Measurements from ENCODE around the gene LIX1.

DNA sequence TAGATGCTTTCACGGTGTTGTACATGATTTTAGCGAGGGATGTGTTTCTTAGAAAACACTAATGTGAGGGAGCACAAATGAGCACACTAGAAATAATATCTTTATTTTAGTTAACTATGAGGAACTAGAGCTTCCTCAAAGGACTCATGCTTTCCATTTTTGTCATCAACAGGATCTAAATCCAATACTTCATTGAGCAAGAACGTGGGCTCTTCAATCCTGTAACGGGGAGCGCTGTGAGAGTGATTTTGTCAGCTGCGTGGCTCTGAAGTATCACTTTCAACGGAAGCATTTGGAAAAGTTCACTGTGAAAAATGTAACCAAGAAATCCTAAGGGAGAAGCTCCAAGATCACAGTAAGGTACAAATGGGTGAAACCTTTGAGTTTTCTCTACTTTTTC lies 93.2 kb downstream of the LIX1 start:
- no peak for TF ChIP-seq FOSL2 (IDR thresholded peaks at IDR 0.05)
- no peak for TF ChIP-seq FOSL2 (CRISPR knock-in tag; IDR thresholded peaks at IDR 0.05)
- TF ChIP-seq CEBPB (IDR thresholded peaks at IDR 0.05), result no peak
- no peak for TF ChIP-seq RCOR1 (IDR thresholded peaks at IDR 0.05; ENCODE audit: low read depth, low read length)
- TF ChIP-seq, protein P1, sequence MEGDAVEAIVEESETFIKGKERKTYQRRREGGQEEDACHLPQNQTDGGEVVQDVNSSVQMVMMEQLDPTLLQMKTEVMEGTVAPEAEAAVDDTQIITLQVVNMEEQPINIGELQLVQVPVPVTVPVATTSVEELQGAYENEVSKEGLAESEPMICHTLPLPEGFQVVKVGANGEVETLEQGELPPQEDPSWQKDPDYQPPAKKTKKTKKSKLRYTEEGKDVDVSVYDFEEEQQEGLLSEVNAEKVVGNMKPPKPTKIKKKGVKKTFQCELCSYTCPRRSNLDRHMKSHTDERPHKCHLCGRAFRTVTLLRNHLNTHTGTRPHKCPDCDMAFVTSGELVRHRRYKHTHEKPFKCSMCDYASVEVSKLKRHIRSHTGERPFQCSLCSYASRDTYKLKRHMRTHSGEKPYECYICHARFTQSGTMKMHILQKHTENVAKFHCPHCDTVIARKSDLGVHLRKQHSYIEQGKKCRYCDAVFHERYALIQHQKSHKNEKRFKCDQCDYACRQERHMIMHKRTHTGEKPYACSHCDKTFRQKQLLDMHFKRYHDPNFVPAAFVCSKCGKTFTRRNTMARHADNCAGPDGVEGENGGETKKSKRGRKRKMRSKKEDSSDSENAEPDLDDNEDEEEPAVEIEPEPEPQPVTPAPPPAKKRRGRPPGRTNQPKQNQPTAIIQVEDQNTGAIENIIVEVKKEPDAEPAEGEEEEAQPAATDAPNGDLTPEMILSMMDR (IDR thresholded peaks at IDR 0.05), result no peak
- no peak for TF ChIP-seq ZFP36 (IDR thresholded peaks at IDR 0.05; ENCODE audit: borderline replicate concordance, partially characterized antibody)
- no peak for TF ChIP-seq MYC (IDR thresholded peaks at IDR 0.05; ENCODE audit: borderline replicate concordance, low read length)
- TF ChIP-seq HOXB13 (CRISPR knock-in tag; IDR thresholded peaks at IDR 0.05; ENCODE audit: low read depth), result no peak
- TF ChIP-seq, protein P2, sequence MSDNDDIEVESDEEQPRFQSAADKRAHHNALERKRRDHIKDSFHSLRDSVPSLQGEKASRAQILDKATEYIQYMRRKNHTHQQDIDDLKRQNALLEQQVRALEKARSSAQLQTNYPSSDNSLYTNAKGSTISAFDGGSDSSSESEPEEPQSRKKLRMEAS (IDR thresholded peaks at IDR 0.05), result no peak
- TF ChIP-seq SMC3 (IDR thresholded peaks at IDR 0.05), result no peak
